SU-DHL-6 (cell line): ENCODE measurements around the gene ANKRD42.

Experiments used
- H2AFZ ChIP-seq: fragments of 200-600 bp; sonication (generic); 2 replicates; pipeline ENCODE4 v1.6.1; 2014; ENCODE audit warnings: low read depth, mild to moderate bottlenecking, moderate library complexity, mixed read lengths, antibody characterized with exemption, low read length; ENCODE audit not compliant: severe bottlenecking
- H3F3A ChIP-seq: fragments of 200-600 bp; shearing (Covaris generic); 2 replicates; pipeline ENCODE4 v1.6.0; 2016; ENCODE audit warnings: antibody characterized with exemption, mild to moderate bottlenecking; ENCODE audit not compliant: insufficient read depth
- H3K27ac ChIP-seq: fragments of 200-600 bp; sonication (generic); 2 replicates; pipeline ENCODE4 v1.5.1; 2016; ENCODE audit warnings: low read depth, mild to moderate bottlenecking, low read length, moderate library complexity, mixed read lengths
- H3K27me3 ChIP-seq: fragments of 200-600 bp; sonication (generic), shearing (Covaris generic); 2 replicates; pipeline ENCODE4 v1.6.0; 2014; ENCODE audit warnings: mild to moderate bottlenecking, low read length
- H3K36me3 ChIP-seq: fragments of 200-600 bp; sonication (generic); 2 replicates; pipeline ENCODE4 v1.6.1; 2014; ENCODE audit warnings: mild to moderate bottlenecking, low read length, mixed read lengths
- H3K4me2 ChIP-seq: fragments of 300-600, 200-600 bp; shearing (Covaris generic), sonication (generic); 2 replicates; pipeline ENCODE4 v1.6.0; 2014; ENCODE audit warnings: low read length, low read depth, mild to moderate bottlenecking; ENCODE audit not compliant: poor library complexity, severe bottlenecking
- H3K4me3 ChIP-seq: fragments of 200-600 bp; sonication (generic); 2 replicates; pipeline ENCODE4 v1.5.1; 2014; ENCODE audit warnings: antibody characterized with exemption, low read length, mild to moderate bottlenecking, mixed read lengths; ENCODE audit not compliant: insufficient read depth, poor library complexity, severe bottlenecking
- H3K79me2 ChIP-seq: fragments of 200-600 bp; sonication (generic); 2 replicates; pipeline ENCODE4 v1.6.1; 2014; ENCODE audit warnings: mild to moderate bottlenecking, low read length, moderate library complexity; ENCODE audit not compliant: insufficient read depth
- H3K9ac ChIP-seq: fragments of 200-600 bp; sonication (generic); 2 replicates; pipeline ENCODE4 v1.7.0; 2014; ENCODE audit warnings: mild to moderate bottlenecking, low read length
- H3K9me2 ChIP-seq: fragments of 200-600 bp; sonication (generic); replicated peaks from 2 replicates; pipeline ENCODE4 v1.6.1; 2014; ENCODE audit warnings: low read length; ENCODE audit not compliant: insufficient read depth
- H3K9me3 ChIP-seq: fragments of 200-600 bp; sonication (generic); 2 replicates; pipeline ENCODE4 v1.6.1; 2014; ENCODE audit warnings: low read length, mixed read lengths; ENCODE audit not compliant: insufficient read depth
- H4K20me1 ChIP-seq: fragments of 200-600 bp; sonication (generic); 2 replicates; pipeline ENCODE4 v1.6.1; 2014; ENCODE audit warnings: low read depth, mild to moderate bottlenecking, antibody characterized with exemption, low read length, moderate library complexity, mixed read lengths
- EZH2phosphoT487 ChIP-seq: fragments of 200-600 bp; sonication (generic), shearing (Covaris generic); conservative IDR thresholded peaks from 2 replicates; pipeline ENCODE4 v1.6.1; 2018; ENCODE audit warnings: mild to moderate bottlenecking, antibody characterized with exemption, low read length, moderate library complexity, mixed read lengths
- TF ChIP-seq, protein P1 (sequence below): fragments of 200-600 bp; sonication (generic); IDR thresholded peaks from one replicate; pipeline ENCODE4 v1.5.1; 2017; ENCODE audit warnings: antibody characterized with exemption, mild to moderate bottlenecking, low read length, moderate library complexity; ENCODE audit not compliant: insufficient read depth, poor library complexity, severe bottlenecking

Gene ANKRD42

DNA sequence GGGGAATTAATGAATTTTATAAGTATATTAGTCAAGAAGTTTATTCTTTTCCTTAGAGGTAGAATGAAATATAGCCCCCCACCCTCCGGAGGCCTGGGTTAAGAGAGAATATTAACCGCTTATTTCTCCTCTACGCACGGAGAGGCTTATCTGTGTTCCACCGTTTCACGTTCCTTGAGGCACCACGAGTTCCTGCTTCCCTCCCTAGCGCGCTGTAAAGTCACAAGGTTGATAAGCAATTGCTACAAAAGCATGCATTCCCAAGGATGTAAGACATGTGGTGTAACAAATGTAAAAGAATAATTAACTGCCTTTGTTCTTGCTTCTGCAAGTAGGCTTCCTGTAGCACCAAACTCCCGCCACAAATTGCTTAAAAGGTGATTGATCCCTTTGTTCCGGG is 1.5 kb upstream of the ANKRD42 start:
- Histone ChIP-seq H3F3A (peaks cover 24% of the 10 kb centered on the region; the same call in 1 of the 2 replicates), H4K20me1 (no peaks in the 10 kb centered on the region), H3K9ac (no peak overlapping the region), H3K36me3 (peaks cover 3% of the 10 kb centered on the region; the same call in 1 of the 2 replicates), H3K4me3 (no peak overlapping the region), H2AFZ (no peak overlapping the region), H3K9me2 (no peaks in the 10 kb centered on the region), H3K27ac (no peak overlapping the region), H3K79me2 (peaks cover 19% of the 10 kb centered on the region), H3K4me2 (peak overlapping the region; percentile 75), H3K27me3 (no peaks in the 10 kb centered on the region), H3K9me3 (no peaks in the 10 kb centered on the region)
- no peak for TF ChIP-seq EZH2phosphoT487
- TF ChIP-seq, protein P1, sequence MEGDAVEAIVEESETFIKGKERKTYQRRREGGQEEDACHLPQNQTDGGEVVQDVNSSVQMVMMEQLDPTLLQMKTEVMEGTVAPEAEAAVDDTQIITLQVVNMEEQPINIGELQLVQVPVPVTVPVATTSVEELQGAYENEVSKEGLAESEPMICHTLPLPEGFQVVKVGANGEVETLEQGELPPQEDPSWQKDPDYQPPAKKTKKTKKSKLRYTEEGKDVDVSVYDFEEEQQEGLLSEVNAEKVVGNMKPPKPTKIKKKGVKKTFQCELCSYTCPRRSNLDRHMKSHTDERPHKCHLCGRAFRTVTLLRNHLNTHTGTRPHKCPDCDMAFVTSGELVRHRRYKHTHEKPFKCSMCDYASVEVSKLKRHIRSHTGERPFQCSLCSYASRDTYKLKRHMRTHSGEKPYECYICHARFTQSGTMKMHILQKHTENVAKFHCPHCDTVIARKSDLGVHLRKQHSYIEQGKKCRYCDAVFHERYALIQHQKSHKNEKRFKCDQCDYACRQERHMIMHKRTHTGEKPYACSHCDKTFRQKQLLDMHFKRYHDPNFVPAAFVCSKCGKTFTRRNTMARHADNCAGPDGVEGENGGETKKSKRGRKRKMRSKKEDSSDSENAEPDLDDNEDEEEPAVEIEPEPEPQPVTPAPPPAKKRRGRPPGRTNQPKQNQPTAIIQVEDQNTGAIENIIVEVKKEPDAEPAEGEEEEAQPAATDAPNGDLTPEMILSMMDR = no peak

DNA sequence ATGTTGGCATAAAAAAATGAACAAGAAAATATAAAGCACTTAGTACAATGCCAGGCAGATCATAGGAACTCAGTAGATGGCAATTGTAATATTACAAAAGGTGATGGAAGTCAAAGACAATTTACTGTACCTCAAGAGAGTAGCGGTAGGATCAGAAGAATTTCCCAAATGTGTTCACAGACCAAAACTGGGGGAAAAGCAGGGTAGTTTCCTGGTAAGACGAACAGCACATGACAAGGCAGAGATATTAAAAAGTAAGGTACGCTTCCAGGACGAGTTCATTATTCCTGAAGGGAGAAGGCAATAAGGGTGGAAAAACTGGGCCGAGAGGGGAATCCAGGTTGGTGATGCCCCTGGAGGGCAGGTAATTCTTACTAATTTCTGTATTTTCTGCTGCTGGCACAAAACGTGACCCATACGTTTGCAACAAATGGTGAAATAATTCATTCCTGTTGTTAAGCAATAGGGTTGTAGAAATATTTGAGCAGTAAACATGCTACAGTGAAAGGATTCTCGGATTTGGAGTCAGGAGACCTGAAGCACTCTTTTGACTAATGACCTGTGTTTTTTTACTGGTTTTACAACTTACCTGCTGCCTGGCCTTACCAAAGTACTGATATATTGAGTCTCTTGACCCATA is 786 bp upstream of the ANKRD42 start:
- H3K9me3 ChIP-seq = no peaks in the 10 kb centered on the region
- peak overlapping the region; percentile 94 for H2AFZ ChIP-seq
- H3F3A ChIP-seq = peaks cover 17% of the 10 kb centered on the region; the same call in 1 of the 2 replicates
- H3K36me3 ChIP-seq = peaks cover 3% of the 10 kb centered on the region; the same call in 1 of the 2 replicates
- peak overlapping the region; percentile 75 for H3K4me2 ChIP-seq
- TF ChIP-seq, protein P1 = no peak
- TF ChIP-seq EZH2phosphoT487 = no peak
- peaks cover 19% of the 10 kb centered on the region for H3K79me2 ChIP-seq
- H3K27ac ChIP-seq = no peak overlapping the region
- no peaks in the 10 kb centered on the region for H3K27me3 ChIP-seq
- peak overlapping the region; percentile 98 for H3K4me3 ChIP-seq
- peak overlapping the region; percentile 72 for H3K9ac ChIP-seq
- H4K20me1 ChIP-seq = no peaks in the 10 kb centered on the region
- H3K9me2 ChIP-seq = no peaks in the 10 kb centered on the region

DNA sequence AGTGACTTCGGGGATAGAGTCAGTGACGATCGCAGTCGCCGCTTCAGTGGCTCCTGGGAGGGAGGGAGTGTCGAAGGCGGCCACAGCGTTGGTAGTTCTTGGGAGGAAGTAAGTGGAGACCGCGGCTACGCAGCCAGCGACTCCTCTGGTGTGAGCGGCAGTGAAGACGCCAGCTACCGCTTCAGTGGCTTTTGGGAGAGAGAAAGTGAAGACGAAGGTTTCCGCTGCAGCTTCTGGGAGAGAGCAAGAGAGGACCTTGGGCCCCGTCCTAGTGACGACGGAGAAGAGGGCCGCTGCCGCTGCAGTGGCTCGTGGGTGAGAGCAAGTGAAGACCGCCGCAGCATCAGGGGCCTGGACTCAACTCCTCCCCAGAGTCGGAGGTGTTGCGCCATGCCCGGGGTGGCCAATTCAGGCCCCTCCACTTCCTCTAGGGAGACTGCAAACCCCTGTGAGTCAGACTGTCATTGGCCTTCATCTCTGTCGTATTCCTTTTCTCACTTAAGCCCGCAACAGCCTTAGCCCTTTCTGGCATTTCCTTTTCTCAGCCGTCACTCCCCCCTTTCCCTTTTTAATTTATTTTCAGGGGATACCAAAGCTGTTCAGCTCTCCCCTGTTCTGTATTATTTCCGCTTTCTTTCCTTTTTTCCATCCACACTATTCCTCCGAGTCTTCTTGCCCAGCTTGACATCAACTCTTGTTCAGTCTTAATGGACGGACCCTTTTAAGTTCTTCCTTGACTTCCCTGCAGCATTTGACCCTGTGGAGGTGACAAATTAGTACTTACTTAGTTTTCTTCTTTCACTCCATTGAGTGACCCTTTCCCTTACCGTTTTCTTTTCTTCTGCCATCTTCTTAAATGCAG is 1.0 kb downstream of the ANKRD42 start:
- no peaks in the 10 kb centered on the region for H3K9me2 ChIP-seq
- peaks cover 19% of the 10 kb centered on the region for H3K79me2 ChIP-seq
- H4K20me1 ChIP-seq = no peaks in the 10 kb centered on the region
- H3K27me3 ChIP-seq = no peaks in the 10 kb centered on the region
- peak overlapping the region; percentile 75 for H3K4me2 ChIP-seq
- peak overlapping the region; percentile 72 for H3K9ac ChIP-seq
- no peaks in the 10 kb centered on the region for H3K9me3 ChIP-seq
- H3K4me3 ChIP-seq = peak overlapping the region; percentile 98
- no peak overlapping the region for H3K27ac ChIP-seq
- peaks cover 3% of the 10 kb centered on the region; the same call in 1 of the 2 replicates for H3K36me3 ChIP-seq
- 0 out of 2 replicates have a peak, but pooled peaks cover 2% of the 10 kb centered on the region for H3F3A ChIP-seq
- no peak for TF ChIP-seq EZH2phosphoT487
- TF ChIP-seq, protein P1 = no peak
- peak overlapping the region; percentile 94 for H2AFZ ChIP-seq
